Thoracic aorta (tissue), 2 donors: ENCODE measurements around the gene ACOT12. TPM values are rescaled to one million over a fixed set of nuclear protein-coding genes. Genes with fewer than 3 reads are reported as not detected.

ENCODE experiments used
- ATAC-seq: fragments of 150-250 bp; one replicate; pipeline ENCODE4 v1.8.0; 2017; ENCODE audit warnings: low read depth; ENCODE audit not compliant: insufficient number of reproducible peaks, low FRiP score
- DNase-seq: peaks from one replicate; pipeline ENCODE4 v3.0.0-alpha.2; 2020; ENCODE audit warnings: low spot score
- H3K27ac ChIP-seq, 2 donors: fragments of 200-600 bp; sonication (generic); 1 replicate in 1 of 2; 2 replicates in 1 of 2; pipeline ENCODE4 v1.5.1; 2016; ENCODE audit warnings: mild to moderate bottlenecking in 2 of 2, moderate library complexity in 2 of 2
- H3K27me3 ChIP-seq: fragments of 200-600 bp; sonication (generic); replicated peaks from 2 replicates; pipeline ENCODE4 v1.6.0; 2016; ENCODE audit warnings: mild to moderate bottlenecking; ENCODE audit not compliant: insufficient read depth
- H3K36me3 ChIP-seq: fragments of 200-600 bp; sonication (generic); one replicate; pipeline ENCODE4 v1.5.1; 2016
- H3K4me1 ChIP-seq, 2 donors: fragments of 200-600 bp; sonication (generic); 1 replicate in 1 of 2; 2 replicates in 1 of 2; pipeline versions ENCODE4 v1.5.1 to v1.6.0; 2016; ENCODE audit warnings: low read depth in 2 of 2, mild to moderate bottlenecking in 1 of 2; ENCODE audit not compliant: control insufficient read depth in 1 of 2
- H3K4me3 ChIP-seq: fragments of 200-600 bp; sonication (generic); 2 replicates; pipeline ENCODE4 v1.5.1; 2016; ENCODE audit warnings: mild to moderate bottlenecking
- H3K9me3 ChIP-seq: fragments of 200-600 bp; sonication (generic); 2 replicates; pipeline ENCODE4 v1.5.1; 2016
- CTCF ChIP-seq: fragments of 200-600 bp; sonication (generic); IDR thresholded peaks from one replicate; pipeline ENCODE4 v1.5.1; 2019; ENCODE audit warnings: antibody characterized with exemption
- total RNA-seq, 2 donors: library from RNA; depleted of rRNA; stranded (reverse); fragments of >200 nt; gene quantifications; one replicate each; pipeline versions ENCODE4 v1.1.0 to v1.2.3, GENCODE V29; 2016

ACOT12 gene
- total RNA-seq, 2 donors from 2014 or later: 2.3 TPM; not detected in 1

- Histone ChIP-seq H3K4me1 (no peaks in the 10 kb centered on the region), H3K27ac (no peak overlapping the region), H3K27me3 (no peaks in the 10 kb centered on the region), H3K36me3 (no peaks in the 10 kb centered on the region), H3K9me3 (no peaks in the 10 kb centered on the region), H3K4me3 (no peak overlapping the region)
- ATAC-seq (no peak), DNase-seq (no peak)
- TF ChIP-seq CTCF: no peak
These were observed 7.3 kb upstream of the ACOT12 start for GRCh38 chr5:81401266-81401665.

GRCh38 chr5:81400375-81400774 is 6.4 kb upstream of the ACOT12 start:
- no peak overlapping the region for H3K27ac ChIP-seq
- H3K27me3 ChIP-seq: no peaks in the 10 kb centered on the region
- TF ChIP-seq CTCF: no peak
- ATAC-seq (no peak), DNase-seq (no peak)
- H3K4me1 ChIP-seq: no peaks in the 10 kb centered on the region
- H3K4me3 ChIP-seq: no peak overlapping the region
- no peaks in the 10 kb centered on the region for H3K9me3 ChIP-seq
- H3K36me3 ChIP-seq: no peaks in the 10 kb centered on the region

GRCh38 chr5:81398741-81399140 is 4.8 kb upstream of the ACOT12 start:
- Histone ChIP-seq H3K4me1 (peaks cover under 1 to 7% of the 10 kb centered on the region in 2 donors), H3K27me3 (no peaks in the 10 kb centered on the region), H3K4me3 (no peak overlapping the region), H3K9me3 (no peaks in the 10 kb centered on the region), H3K27ac (no peak overlapping the region), H3K36me3 (no peaks in the 10 kb centered on the region)
- DNase-seq: no peak
- no peak for ATAC-seq
- TF ChIP-seq CTCF: no peak

GRCh38 chr5:81397176-81397575 is 3.2 kb upstream of the ACOT12 start:
- no peak for DNase-seq
- Histone ChIP-seq H3K4me3 (no peak overlapping the region), H3K9me3 (no peaks in the 10 kb centered on the region), H3K4me1 (peaks cover 6 to 12% of the 10 kb centered on the region in 2 donors), H3K27ac (no peak overlapping the region), H3K27me3 (no peaks in the 10 kb centered on the region), H3K36me3 (no peaks in the 10 kb centered on the region)
- no peak for TF ChIP-seq CTCF
- no peak for ATAC-seq

- TF ChIP-seq CTCF: no peak
- peaks cover 6 to 12% of the 10 kb centered on the region in 2 donors for H3K4me1 ChIP-seq
- no peaks in the 10 kb centered on the region for H3K27me3 ChIP-seq
- no peak overlapping the region for H3K27ac ChIP-seq
- H3K4me3 ChIP-seq: no peak overlapping the region
- DNase-seq: no peak
- no peaks in the 10 kb centered on the region for H3K36me3 ChIP-seq
- ATAC-seq: no peak
- no peaks in the 10 kb centered on the region for H3K9me3 ChIP-seq
These were observed 1.3 kb upstream of the ACOT12 start for GRCh38 chr5:81395262-81395661.
